KG1 (cell line): ENCODE data around the gene CNPY1.

ENCODE experiments used
- DNase-seq: peaks from one replicate; lab custom pipeline; 2025; lab: John Stamatoyannopoulos, UW

Gene CNPY1

GRCh38 chr7:155558961-155559360 is 12.6 kb upstream of the CNPY1 start:
- DNase-seq, result no peak

GRCh38 chr7:155558351-155558750 is 12.0 kb upstream of the CNPY1 start:
- DNase-seq, result no peak

- no peak for DNase-seq
These were observed 11.4 kb upstream of the CNPY1 start for GRCh38 chr7:155557778-155558177.

- no peak for DNase-seq
These were observed 10.4 kb upstream of the CNPY1 start for GRCh38 chr7:155556763-155557162.

GRCh38 chr7:155555116-155555695 is 8.8 kb upstream of the CNPY1 start:
- DNase-seq, result no peak

- no peak for DNase-seq
These were observed 7.5 kb upstream of the CNPY1 start for GRCh38 chr7:155553871-155554270.

- DNase-seq, result no peak
These were observed 5.6 kb upstream of the CNPY1 start for GRCh38 chr7:155551785-155552611.

GRCh38 chr7:155550916-155551315 is 4.6 kb upstream of the CNPY1 start:
- no peak for DNase-seq

- no peak for DNase-seq
These were observed 2.9 kb upstream of the CNPY1 start for GRCh38 chr7:155549226-155549625.

- DNase-seq, result no peak
These were observed 917 bp upstream of the CNPY1 start for GRCh38 chr7:155547161-155547791.

- no peak for DNase-seq
These were observed 1.0 kb downstream of the CNPY1 start for GRCh38 chr7:155545348-155545747.

- DNase-seq, result no peak
These were observed 1.9 kb downstream of the CNPY1 start for GRCh38 chr7:155544485-155544884.

- DNase-seq, result no peak
These were observed 2.4 kb downstream of the CNPY1 start for GRCh38 chr7:155543926-155544325.

- DNase-seq, result no peak
These were observed 3.1 kb downstream of the CNPY1 start for GRCh38 chr7:155543011-155543876.

- no peak for DNase-seq
These were observed 4.2 kb downstream of the CNPY1 start for GRCh38 chr7:155541986-155542675.

- DNase-seq, result no peak
These were observed 5.8 kb downstream of the CNPY1 start for GRCh38 chr7:155540553-155540952.

- no peak for DNase-seq
These were observed 8.1 kb downstream of the CNPY1 start for GRCh38 chr7:155538293-155538692.

- DNase-seq, result no peak
These were observed 9.9 kb downstream of the CNPY1 start for GRCh38 chr7:155536451-155536850.

GRCh38 chr7:155534691-155535090 is 11.7 kb downstream of the CNPY1 start:
- no peak for DNase-seq

GRCh38 chr7:155533827-155534690 is 12.3 kb downstream of the CNPY1 start:
- no peak for DNase-seq
